ENCODE measurements around the gene ADTRP.

The ADTRP gene

DNA sequence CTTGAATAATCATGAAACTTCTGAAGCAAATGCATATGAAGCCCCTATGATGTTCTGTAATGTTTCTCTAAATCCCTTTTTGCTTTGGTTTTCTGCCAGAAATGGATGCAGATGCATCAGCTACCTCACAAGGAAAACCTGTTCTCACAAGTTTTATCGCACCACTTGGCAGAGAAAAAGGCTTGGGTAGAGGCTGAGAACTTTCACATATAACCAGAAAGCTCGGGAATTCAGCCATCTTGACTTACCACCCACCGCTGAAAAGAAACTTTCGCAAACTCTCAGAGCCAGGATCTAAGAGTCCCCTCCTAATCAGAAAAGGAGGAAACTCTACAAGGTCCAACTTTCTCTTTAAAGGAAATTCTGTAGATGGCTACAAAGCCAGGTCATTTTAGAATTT lies 36.2 kb upstream of the ADTRP start:
- H3K4me3 ChIP-seq (ENCODE audit: low read depth, low read length) = no peak overlapping the region
- TF ChIP-seq PATZ1 (tag by site-specific recombination; IDR thresholded peaks at IDR 0.05) (no peak), ZNF692 (tag by site-specific recombination; IDR thresholded peaks at IDR 0.05) (no peak), ZNF311 (tag by site-specific recombination; IDR thresholded peaks at IDR 0.05; ENCODE audit: borderline replicate concordance) (no peak), ZNF169 (tag by site-specific recombination; IDR thresholded peaks at IDR 0.05) (no peak), ZNF449 (tag by site-specific recombination; IDR thresholded peaks at IDR 0.05) (no peak), ZNF133 (tag by site-specific recombination; IDR thresholded peaks at IDR 0.05) (no peak), SP3 (tag by site-specific recombination; IDR thresholded peaks at IDR 0.05) (no peak), ZNF350 (tag by site-specific recombination; IDR thresholded peaks at IDR 0.05) (no peak), ZNF544 (tag by site-specific recombination; IDR thresholded peaks at IDR 0.05) (no peak), ZNF571 (tag by site-specific recombination; IDR thresholded peaks at IDR 0.05) (no peak), ZNF274 (IDR thresholded peaks at IDR 0.05; ENCODE audit: low read length) (no peak), ZNF274 (tag by site-specific recombination; IDR thresholded peaks at IDR 0.05; ENCODE audit: borderline replicate concordance) (no peak), ZNF585B (tag by site-specific recombination; IDR thresholded peaks at IDR 0.05) (no peak), ZNF792 (tag by site-specific recombination; IDR thresholded peaks at IDR 0.05) (no peak), ZSCAN30 (tag by site-specific recombination; IDR thresholded peaks at IDR 0.05) (no peak), ZNF114 (tag by site-specific recombination; IDR thresholded peaks at IDR 0.05) (no peak), ZNF121 (tag by site-specific recombination; IDR thresholded peaks at IDR 0.05) (no peak), ZNF37A (tag by site-specific recombination; IDR thresholded peaks at IDR 0.05) (no peak), ZNF555 (tag by site-specific recombination; conservative IDR thresholded peaks at IDR 0.05) (no peak)
- TF ChIP-seq, protein P1, sequence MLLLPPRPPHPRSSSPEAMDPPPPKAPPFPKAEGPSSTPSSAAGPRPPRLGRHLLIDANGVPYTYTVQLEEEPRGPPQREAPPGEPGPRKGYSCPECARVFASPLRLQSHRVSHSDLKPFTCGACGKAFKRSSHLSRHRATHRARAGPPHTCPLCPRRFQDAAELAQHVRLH (tag by site-specific recombination; IDR thresholded peaks at IDR 0.05) = no peak
- ChIA-PET POLR2A (no interaction called here), CTCF (interaction anchor here (1.2 kb wide), 1 partner anchor 11 kb away, joined by 4 read pairs; no protein-coding TSS in a partner anchor)
- H3K4me1 ChIP-seq (ENCODE audit: control insufficient read depth, insufficient read depth, low read length) = no peaks in the 10 kb centered on the region
- H3K36me3 ChIP-seq (ENCODE audit: control insufficient read depth in 2 of 2, insufficient read depth in 1 of 2, low read length in 2 of 2) = no peaks in the 10 kb centered on the region
- no peaks in the 10 kb centered on the region for H3K9me3 ChIP-seq (ENCODE audit: control insufficient read depth, insufficient read depth, low read depth, low read length)
- H3K27ac ChIP-seq (ENCODE audit: extremely low read depth, low read depth, low read length) = no peak overlapping the region

- no peak overlapping the region for H3K4me3 ChIP-seq (ENCODE audit: low read depth, low read length)
- no peaks in the 10 kb centered on the region for H3K9me3 ChIP-seq (ENCODE audit: control insufficient read depth, insufficient read depth, low read depth, low read length)
- no peak overlapping the region for H3K27ac ChIP-seq (ENCODE audit: extremely low read depth, low read depth, low read length)
- H3K4me1 ChIP-seq (ENCODE audit: control insufficient read depth, insufficient read depth, low read length) = no peaks in the 10 kb centered on the region
- CTCF ChIA-PET = interaction anchor here (1.2 kb wide), 1 partner anchor 12 kb away, joined by 4 read pairs; no protein-coding TSS in a partner anchor
- no peaks in the 10 kb centered on the region for H3K36me3 ChIP-seq (ENCODE audit: control insufficient read depth in 2 of 2, insufficient read depth in 1 of 2, low read length in 2 of 2)
- POLR2A ChIA-PET = no interaction called here
- no peak for TF ChIP-seq ZNF621 (tag by site-specific recombination; IDR thresholded peaks at IDR 0.05)
- TF ChIP-seq ZNF174 (tag by site-specific recombination; IDR thresholded peaks at IDR 0.05) = no peak
- TF ChIP-seq, protein P2, sequence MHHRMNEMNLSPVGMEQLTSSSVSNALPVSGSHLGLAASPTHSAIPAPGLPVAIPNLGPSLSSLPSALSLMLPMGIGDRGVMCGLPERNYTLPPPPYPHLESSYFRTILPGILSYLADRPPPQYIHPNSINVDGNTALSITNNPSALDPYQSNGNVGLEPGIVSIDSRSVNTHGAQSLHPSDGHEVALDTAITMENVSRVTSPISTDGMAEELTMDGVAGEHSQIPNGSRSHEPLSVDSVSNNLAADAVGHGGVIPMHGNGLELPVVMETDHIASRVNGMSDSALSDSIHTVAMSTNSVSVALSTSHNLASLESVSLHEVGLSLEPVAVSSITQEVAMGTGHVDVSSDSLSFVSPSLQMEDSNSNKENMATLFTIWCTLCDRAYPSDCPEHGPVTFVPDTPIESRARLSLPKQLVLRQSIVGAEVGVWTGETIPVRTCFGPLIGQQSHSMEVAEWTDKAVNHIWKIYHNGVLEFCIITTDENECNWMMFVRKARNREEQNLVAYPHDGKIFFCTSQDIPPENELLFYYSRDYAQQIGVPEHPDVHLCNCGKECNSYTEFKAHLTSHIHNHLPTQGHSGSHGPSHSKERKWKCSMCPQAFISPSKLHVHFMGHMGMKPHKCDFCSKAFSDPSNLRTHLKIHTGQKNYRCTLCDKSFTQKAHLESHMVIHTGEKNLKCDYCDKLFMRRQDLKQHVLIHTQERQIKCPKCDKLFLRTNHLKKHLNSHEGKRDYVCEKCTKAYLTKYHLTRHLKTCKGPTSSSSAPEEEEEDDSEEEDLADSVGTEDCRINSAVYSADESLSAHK (tag by site-specific recombination; IDR thresholded peaks at IDR 0.05) = no peak
- TF ChIP-seq, protein P3, sequence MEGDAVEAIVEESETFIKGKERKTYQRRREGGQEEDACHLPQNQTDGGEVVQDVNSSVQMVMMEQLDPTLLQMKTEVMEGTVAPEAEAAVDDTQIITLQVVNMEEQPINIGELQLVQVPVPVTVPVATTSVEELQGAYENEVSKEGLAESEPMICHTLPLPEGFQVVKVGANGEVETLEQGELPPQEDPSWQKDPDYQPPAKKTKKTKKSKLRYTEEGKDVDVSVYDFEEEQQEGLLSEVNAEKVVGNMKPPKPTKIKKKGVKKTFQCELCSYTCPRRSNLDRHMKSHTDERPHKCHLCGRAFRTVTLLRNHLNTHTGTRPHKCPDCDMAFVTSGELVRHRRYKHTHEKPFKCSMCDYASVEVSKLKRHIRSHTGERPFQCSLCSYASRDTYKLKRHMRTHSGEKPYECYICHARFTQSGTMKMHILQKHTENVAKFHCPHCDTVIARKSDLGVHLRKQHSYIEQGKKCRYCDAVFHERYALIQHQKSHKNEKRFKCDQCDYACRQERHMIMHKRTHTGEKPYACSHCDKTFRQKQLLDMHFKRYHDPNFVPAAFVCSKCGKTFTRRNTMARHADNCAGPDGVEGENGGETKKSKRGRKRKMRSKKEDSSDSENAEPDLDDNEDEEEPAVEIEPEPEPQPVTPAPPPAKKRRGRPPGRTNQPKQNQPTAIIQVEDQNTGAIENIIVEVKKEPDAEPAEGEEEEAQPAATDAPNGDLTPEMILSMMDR (tag by site-specific recombination; IDR thresholded peaks at IDR 0.05) = no peak
- no peak for TF ChIP-seq GLIS1 (tag by site-specific recombination; IDR thresholded peaks at IDR 0.05)
- no peak for TF ChIP-seq ZNF610 (tag by site-specific recombination; IDR thresholded peaks at IDR 0.05; ENCODE audit: borderline replicate concordance)
- no peak for TF ChIP-seq ZNF654 (tag by site-specific recombination; IDR thresholded peaks at IDR 0.05; ENCODE audit: low read depth)
- TF ChIP-seq ZSCAN23 (tag by site-specific recombination; IDR thresholded peaks at IDR 0.05) = no peak
- no peak for TF ChIP-seq ZNF629 (tag by site-specific recombination; IDR thresholded peaks at IDR 0.05)
Measured at GRCh38 chr6:11814106-11814505, 35.5 kb upstream of the ADTRP start.

Measured in HEK293 (cell line).